Spleen (tissue), 11 donors: ENCODE data around the gene RINT1. TPM values are rescaled to one million over a fixed set of nuclear protein-coding genes. Genes with fewer than 3 reads are reported as not detected.

ENCODE experiments used
- DNase-seq: peaks from one replicate; pipeline ENCODE4 v3.0.0-alpha.2; 2020
- H3K27ac ChIP-seq, 8 donors: fragments of 200-600 bp; sonication (generic) in 7 of 8; 1 replicate in 4 of 8; 2 replicates in 4 of 8; pipeline versions ENCODE4 v1.5.0 to v1.8.0; 2016 to 2021; ENCODE audit warnings: inconsistent platforms in 4 of 8, mild to moderate bottlenecking in 4 of 8, moderate library complexity in 1 of 8
- H3K27me3 ChIP-seq, 7 donors: fragments of 200-600 bp; sonication (generic) in 6 of 7; replicated peaks in 1 of 7; 1 replicate in 4 of 7; 2 replicates in 3 of 7; pipeline versions ENCODE4 v1.5.0 to v1.8.0; 2016 to 2021; ENCODE audit warnings: inconsistent platforms in 3 of 7, mild to moderate bottlenecking in 1 of 7
- H3K36me3 ChIP-seq, 6 donors: fragments of 200-600 bp; sonication (generic) in 5 of 6; 1 replicate in 4 of 6; 2 replicates in 2 of 6; pipeline versions ENCODE4 v1.5.0 to v1.8.0; 2016 to 2021; ENCODE audit warnings: inconsistent platforms in 2 of 6
- H3K4me1 ChIP-seq, 6 donors: fragments of 200-600 bp; sonication (generic) in 5 of 6; 1 replicate in 3 of 6; 2 replicates in 3 of 6; pipeline versions ENCODE4 v1.5.0 to v1.8.0; 2016 to 2021; ENCODE audit warnings: inconsistent platforms in 3 of 6
- H3K4me3 ChIP-seq, 8 donors: fragments of 200-600 bp; sonication (generic) in 7 of 8; 1 replicate in 4 of 8; 2 replicates in 4 of 8; pipeline versions ENCODE4 v1.5.0 to v1.8.0; 2016 to 2021; ENCODE audit warnings: inconsistent platforms in 4 of 8, mild to moderate bottlenecking in 4 of 8, moderate library complexity in 2 of 8
- H3K9me3 ChIP-seq, 8 donors: fragments of 200-600 bp; sonication (generic) in 7 of 8; 1 replicate in 4 of 8; 2 replicates in 4 of 8; pipeline versions ENCODE4 v1.5.0 to v1.8.0; 2016 to 2021; ENCODE audit warnings: inconsistent platforms in 4 of 8
- POLR2A ChIP-seq, 3 donors: fragments of 450-650 bp; IDR thresholded peaks; one replicate each; pipeline ENCODE4 v1.5.1; 2017; ENCODE audit warnings: antibody characterized with exemption in 3 of 3, mild to moderate bottlenecking in 1 of 3
- POLR2AphosphoS5 ChIP-seq, 3 donors: sonication (generic); formaldehyde crosslinking; IDR thresholded peaks; one replicate each; pipeline ENCODE4 v1.5.1; 2017; ENCODE audit warnings: antibody characterized with exemption in 3 of 3
- WGBS, 5 donors: extraction: QIAGEN DNeasy Blood & Tissue Kit in 3 of 5; methylation state at CpG; one replicate each; pipeline versions ENCODE4 v1.1.5 to v1.1.7; 2013 to 2018; 5-methylcytosine and 5-hydroxymethylcytosine counted together
- intact Hi-C: fragments of 100-400 bp; cut with DNase I; formaldehyde crosslinking; loops from one replicate; pipeline ENCODE4 v1.15.0; 2023; ENCODE audit warnings: low total_unique reads
- polyA plus RNA-seq, 3 donors: library from polyadenylated mRNA; stranded (reverse); fragments of 200-250 nt; gene quantifications; one replicate each; pipeline ENCODE4 v1.2.1, GENCODE V29; 2013
- total RNA-seq, 7 donors: library from RNA; depleted of rRNA in 3 of 7; stranded (reverse); fragments of >200 nt in 3 of 7; fragmentation: NEBNext Ultra II Directional in 4 of 7; extraction: Animal tissue kit (Norgen Biotek cat#: 25700) in 4 of 7; gene quantifications; one replicate each; pipeline versions ENCODE4 v1.1.0 to v1.2.1, GENCODE V29; 2016 to 2021
- TF ChIP-seq, protein P1 (sequence below), 11 experiments: fragments of 200-600 bp in 7 of 11; fragments of 450-650 bp in 4 of 11; sonication (generic) in 4 of 11; IDR thresholded peaks in 8 of 11; conservative IDR thresholded peaks in 3 of 11; 1 replicate in 7 of 11; 2 replicates in 4 of 11; pipeline versions ENCODE4 v1.4.0 to v1.8.0; 2016 to 2021; ENCODE audit warnings: antibody characterized with exemption in 11 of 11, inconsistent platforms in 4 of 11, mild to moderate bottlenecking in 1 of 11
- donor health status: healthy with polysubstance abuse.
- donor health status: DM: no; HTN: no; CAD: no; lungs with moderate emphysema.
- donor health status: DM: no; HTN: no; CAD: no.
- donor health status: Bipolar disorder and iron deficiency.
- donor health status: healthy.
- donor health status: DM: no; HTN: no; CAD: no.
- donor health status: DM: yes; HTN: yes; CAD: no.

The RINT1 gene
- total and polyA plus RNA-seq, 10 donors = 12.8 to 27.1 (median 21.3) TPM

DNA sequence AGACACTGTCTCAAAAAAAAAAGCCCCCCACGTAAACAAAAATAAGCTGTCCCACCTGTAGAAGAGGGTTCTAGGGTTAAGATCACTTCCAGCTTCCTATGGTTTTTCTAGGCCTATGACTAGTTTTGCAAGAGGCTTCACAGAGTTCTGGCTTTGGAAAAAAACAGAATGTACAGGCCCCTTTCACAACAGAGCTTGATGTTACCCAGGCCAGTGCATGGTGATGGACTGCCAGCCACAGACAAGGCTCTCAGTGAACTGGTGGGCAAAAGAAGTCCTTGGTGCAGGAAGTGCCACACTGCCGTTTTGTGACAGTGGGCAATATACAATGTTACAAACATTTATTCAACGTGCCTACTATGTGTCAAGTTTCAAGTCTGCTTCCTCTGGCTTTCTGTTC, 67.5 kb downstream of the RINT1 start:
- no peak for DNase-seq
- H3K27ac ChIP-seq = no peak overlapping the region
- intact Hi-C loops = no loop called here
- WGBS, 5 donors = 67 to 74% (median 69%) methylated on average over 3 of the region's 3 CpGs
- no peak overlapping the region for H3K4me3 ChIP-seq
- H3K9me3 ChIP-seq = no peaks in the 10 kb centered on the region
- no peak for TF ChIP-seq POLR2AphosphoS5 (IDR thresholded peaks at IDR 0.05)
- TF ChIP-seq, protein P1, sequence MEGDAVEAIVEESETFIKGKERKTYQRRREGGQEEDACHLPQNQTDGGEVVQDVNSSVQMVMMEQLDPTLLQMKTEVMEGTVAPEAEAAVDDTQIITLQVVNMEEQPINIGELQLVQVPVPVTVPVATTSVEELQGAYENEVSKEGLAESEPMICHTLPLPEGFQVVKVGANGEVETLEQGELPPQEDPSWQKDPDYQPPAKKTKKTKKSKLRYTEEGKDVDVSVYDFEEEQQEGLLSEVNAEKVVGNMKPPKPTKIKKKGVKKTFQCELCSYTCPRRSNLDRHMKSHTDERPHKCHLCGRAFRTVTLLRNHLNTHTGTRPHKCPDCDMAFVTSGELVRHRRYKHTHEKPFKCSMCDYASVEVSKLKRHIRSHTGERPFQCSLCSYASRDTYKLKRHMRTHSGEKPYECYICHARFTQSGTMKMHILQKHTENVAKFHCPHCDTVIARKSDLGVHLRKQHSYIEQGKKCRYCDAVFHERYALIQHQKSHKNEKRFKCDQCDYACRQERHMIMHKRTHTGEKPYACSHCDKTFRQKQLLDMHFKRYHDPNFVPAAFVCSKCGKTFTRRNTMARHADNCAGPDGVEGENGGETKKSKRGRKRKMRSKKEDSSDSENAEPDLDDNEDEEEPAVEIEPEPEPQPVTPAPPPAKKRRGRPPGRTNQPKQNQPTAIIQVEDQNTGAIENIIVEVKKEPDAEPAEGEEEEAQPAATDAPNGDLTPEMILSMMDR (IDR thresholded peaks at IDR 0.05 in 8 of 11, conservative IDR thresholded peaks at IDR 0.05 in 3 of 11) = no peak
- no peak for TF ChIP-seq POLR2A (IDR thresholded peaks at IDR 0.05)
- H3K4me1 ChIP-seq = no peaks in the 10 kb centered on the region
- H3K27me3 ChIP-seq = no peaks in the 10 kb centered on the region
- H3K36me3 ChIP-seq = no peaks in the 10 kb centered on the region

DNA sequence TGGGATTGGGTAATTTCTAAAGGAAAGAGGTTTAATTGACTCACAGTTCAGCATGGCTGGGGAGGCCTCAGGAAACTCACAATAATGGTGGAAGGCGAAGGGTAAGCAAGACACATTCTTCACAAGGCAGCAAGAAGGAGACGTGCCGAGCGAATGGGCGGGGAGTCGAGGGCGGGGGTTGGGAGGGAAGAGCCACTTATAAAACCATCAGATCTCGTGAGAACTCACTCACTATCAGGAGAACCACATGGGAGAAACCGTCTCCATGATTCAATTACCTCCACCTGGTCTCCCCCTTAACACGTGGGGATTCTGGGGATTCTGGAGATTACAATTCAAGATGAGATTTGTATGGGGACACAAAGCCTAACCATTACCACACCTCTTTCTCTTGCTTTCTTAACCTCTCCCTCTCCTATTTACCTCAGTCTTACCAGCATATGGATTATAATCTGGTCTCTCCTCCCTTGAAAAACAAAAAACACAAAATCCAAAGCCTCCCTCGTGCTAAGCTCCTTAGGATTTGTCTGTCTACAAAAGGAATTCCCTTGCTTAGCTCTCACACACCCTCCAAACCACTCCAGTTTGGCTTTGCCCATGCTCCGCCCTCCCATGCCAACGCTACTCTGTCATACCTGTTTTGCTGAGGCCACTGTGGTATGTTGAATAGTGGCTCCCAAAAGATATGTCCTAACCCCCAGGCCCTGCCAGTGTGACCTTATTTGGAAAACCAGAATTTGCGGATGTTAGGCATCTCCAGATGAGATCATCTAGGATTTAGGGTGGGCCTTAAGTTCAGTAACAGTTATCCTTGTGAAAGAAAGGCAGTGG, 68.9 kb downstream of the RINT1 start:
- intact Hi-C loops = no loop called here
- 83 to 89% (median 85%) methylated on average over 14 of the region's 14 CpGs for WGBS, 5 donors
- Histone ChIP-seq H3K9me3 (no peaks in the 10 kb centered on the region), H3K4me1 (no peaks in the 10 kb centered on the region), H3K36me3 (no peaks in the 10 kb centered on the region), H3K27me3 (no peaks in the 10 kb centered on the region), H3K27ac (no peak overlapping the region), H3K4me3 (no peak overlapping the region)
- no peak for DNase-seq
- TF ChIP-seq POLR2A (IDR thresholded peaks at IDR 0.05) = no peak
- no peak for TF ChIP-seq POLR2AphosphoS5 (IDR thresholded peaks at IDR 0.05)
- TF ChIP-seq, protein P1 (IDR thresholded peaks at IDR 0.05 in 8 of 11, conservative IDR thresholded peaks at IDR 0.05 in 3 of 11) = no peak

DNA sequence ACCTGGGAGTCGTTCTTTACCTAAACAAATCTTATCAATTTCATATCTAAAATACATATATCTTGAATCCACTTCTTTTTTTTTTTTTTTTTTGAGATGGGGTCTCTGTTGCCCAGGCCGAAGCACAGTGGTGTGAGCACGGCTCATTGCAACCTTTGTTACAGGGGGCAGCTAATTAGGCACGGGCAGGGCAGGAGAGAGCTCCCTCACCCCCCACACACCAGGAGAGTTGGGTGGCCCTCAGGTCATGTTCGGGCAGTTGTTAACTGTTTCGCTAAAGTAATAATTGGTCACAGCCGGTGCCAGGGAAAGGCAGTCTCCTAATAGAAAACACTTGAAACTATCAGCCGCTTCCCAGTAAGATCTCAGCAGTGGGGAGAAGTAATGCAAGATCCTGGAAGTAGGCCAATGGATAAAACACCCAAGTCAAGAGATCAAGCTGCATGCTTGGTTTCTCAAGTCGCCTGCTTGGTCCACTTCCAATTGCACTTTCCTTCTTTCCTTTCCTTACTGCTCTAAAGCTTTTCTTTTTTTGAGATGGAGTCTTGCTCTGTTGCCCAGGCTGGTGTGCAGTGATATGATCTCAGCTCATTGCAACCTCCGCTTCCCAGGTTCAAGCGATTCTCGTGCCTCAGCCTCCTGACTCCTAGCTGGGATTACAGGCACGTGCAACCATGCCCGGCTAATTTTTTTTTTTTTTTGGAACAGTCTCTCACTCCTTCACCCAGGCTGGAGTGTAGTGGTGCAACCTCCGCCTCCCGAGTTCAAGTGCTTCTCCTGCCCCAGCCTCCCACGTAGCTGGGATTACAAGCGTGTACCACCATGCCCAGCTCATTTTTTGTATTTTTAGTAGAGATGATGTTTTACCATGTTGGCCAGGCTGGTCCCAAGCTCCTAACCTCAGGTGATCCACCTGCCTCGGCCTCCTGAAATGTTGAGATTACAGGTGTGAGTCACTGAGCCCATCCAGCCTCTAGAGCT, 70.6 kb downstream of the RINT1 start:
- no peaks in the 10 kb centered on the region for H3K27me3 ChIP-seq
- no peak overlapping the region for H3K4me3 ChIP-seq
- no peak for DNase-seq
- 77 to 89% (median 82%) methylated on average over 19 of the region's 19 CpGs for WGBS, 5 donors
- no peak for TF ChIP-seq POLR2AphosphoS5 (IDR thresholded peaks at IDR 0.05)
- TF ChIP-seq, protein P1 (IDR thresholded peaks at IDR 0.05 in 8 of 11, conservative IDR thresholded peaks at IDR 0.05 in 3 of 11) = no peak
- TF ChIP-seq POLR2A (IDR thresholded peaks at IDR 0.05) = no peak
- H3K4me1 ChIP-seq = no peaks in the 10 kb centered on the region
- intact Hi-C loops = no loop called here
- H3K27ac ChIP-seq = no peak overlapping the region
- no peaks in the 10 kb centered on the region for H3K9me3 ChIP-seq
- peaks cover 0 to 14% (median 0%) of the 10 kb centered on the region in 6 donors for H3K36me3 ChIP-seq
